IPS-18a (cell line): Measurements from ENCODE around the gene NANOS2.

ENCODE experiments used
- H3K27ac ChIP-seq: one replicate; pipeline ENCODE4 v1.5.1; 2013; ENCODE audit warnings: low read length
- H3K27me3 ChIP-seq: one replicate; pipeline ENCODE4 v1.6.1; 2013; ENCODE audit warnings: mild to moderate bottlenecking, low read length; ENCODE audit not compliant: control insufficient read depth, insufficient read depth
- H3K36me3 ChIP-seq: one replicate; pipeline ENCODE4 v1.6.1; 2013; ENCODE audit warnings: low read depth, low read length; ENCODE audit not compliant: control insufficient read depth
- H3K4me1 ChIP-seq: one replicate; pipeline ENCODE4 v1.6.1; 2013; ENCODE audit warnings: low read depth, low read length; ENCODE audit not compliant: control insufficient read depth
- H3K4me3 ChIP-seq: one replicate; pipeline ENCODE4 v1.5.1; 2013; ENCODE audit warnings: low read length
- H3K9ac ChIP-seq: one replicate; pipeline ENCODE4 v1.6.1; 2013; ENCODE audit warnings: mild to moderate bottlenecking, low read length, moderate library complexity
- H3K9me3 ChIP-seq: one replicate; pipeline ENCODE4 v1.6.1; 2013; ENCODE audit warnings: low read depth, low read length; ENCODE audit not compliant: control insufficient read depth

The NANOS2 gene

DNA sequence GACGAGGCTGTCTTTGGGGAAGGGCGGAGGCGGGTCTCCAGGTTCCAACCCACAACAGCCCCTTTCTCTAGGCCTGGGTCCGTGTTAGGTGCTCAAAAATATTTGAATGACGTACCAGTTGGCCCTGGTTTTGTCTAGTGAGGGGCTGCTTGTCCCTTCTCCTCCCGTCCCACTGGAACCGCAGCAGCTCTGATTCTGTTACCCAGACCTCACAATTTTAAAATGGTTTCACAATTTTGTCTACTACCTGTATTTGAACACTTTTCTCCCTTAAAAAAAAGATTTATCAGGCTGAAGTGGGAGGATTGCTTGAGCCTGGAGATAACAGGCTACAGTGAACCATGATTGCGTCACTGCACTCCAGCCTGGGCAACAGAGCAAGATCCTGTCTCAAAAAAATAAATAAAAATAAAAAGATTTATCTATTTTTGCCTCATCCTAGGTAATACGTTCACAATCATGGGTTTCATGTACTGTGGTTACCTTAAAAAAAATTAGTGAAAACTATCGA is 27.3 kb downstream of the NANOS2 start:
- Histone ChIP-seq H3K4me1 (peaks cover 5% of the 10 kb centered on the region), H3K9ac (peak overlapping the region; percentile 76), H3K27ac (peak overlapping the region; percentile 90), H3K4me3 (peak overlapping the region; percentile 85), H3K27me3 (no peaks in the 10 kb centered on the region), H3K36me3 (no peaks in the 10 kb centered on the region), H3K9me3 (no peaks in the 10 kb centered on the region)

- no peaks in the 10 kb centered on the region for H3K9me3 ChIP-seq
- H3K9ac ChIP-seq: peak overlapping the region; percentile 76
Measured at GRCh38 chr19:45886427-45887199, 28.0 kb downstream of the NANOS2 start.

GRCh38 chr19:45885556-45886426 is 28.8 kb downstream of the NANOS2 start, which contains the start of gene IRF2BP1:
TSS of gene IRF2BP1 (minus strand) at chr19:45886141. CDS start at chr19:45885774, 367 bp downstream.
- H3K27ac ChIP-seq: peak within 1 kb of the TSS; percentile 90

More at GRCh38 chr19:45886427-45887199, 28.0 kb downstream of the NANOS2 start:
- H3K36me3 ChIP-seq: no peaks in the 10 kb centered on the region
- peaks cover 12% of the 10 kb centered on the region for H3K4me1 ChIP-seq
- H3K27me3 ChIP-seq: no peaks in the 10 kb centered on the region
- H3K4me3 ChIP-seq: peak overlapping the region; percentile 85
- H3K27ac ChIP-seq: peak overlapping the region; percentile 90

GRCh38 chr19:45884682-45885555 is 29.7 kb downstream of the NANOS2 start:
- H3K36me3 ChIP-seq: no peaks in the 10 kb centered on the region
- H3K27ac ChIP-seq: no peak overlapping the region

More at GRCh38 chr19:45885556-45886426, 28.8 kb downstream of the NANOS2 start, which contains the start of gene IRF2BP1:
- no peaks in the 10 kb centered on the region for H3K36me3 ChIP-seq
- peak within 1 kb of the TSS; percentile 85 for H3K4me3 ChIP-seq
- H3K9me3 ChIP-seq: no peaks in the 10 kb centered on the region
- H3K4me1 ChIP-seq: peaks cover 17% of the 10 kb centered on the region
- H3K27me3 ChIP-seq: no peaks in the 10 kb centered on the region
- peak within 1 kb of the TSS; percentile 76 for H3K9ac ChIP-seq

DNA sequence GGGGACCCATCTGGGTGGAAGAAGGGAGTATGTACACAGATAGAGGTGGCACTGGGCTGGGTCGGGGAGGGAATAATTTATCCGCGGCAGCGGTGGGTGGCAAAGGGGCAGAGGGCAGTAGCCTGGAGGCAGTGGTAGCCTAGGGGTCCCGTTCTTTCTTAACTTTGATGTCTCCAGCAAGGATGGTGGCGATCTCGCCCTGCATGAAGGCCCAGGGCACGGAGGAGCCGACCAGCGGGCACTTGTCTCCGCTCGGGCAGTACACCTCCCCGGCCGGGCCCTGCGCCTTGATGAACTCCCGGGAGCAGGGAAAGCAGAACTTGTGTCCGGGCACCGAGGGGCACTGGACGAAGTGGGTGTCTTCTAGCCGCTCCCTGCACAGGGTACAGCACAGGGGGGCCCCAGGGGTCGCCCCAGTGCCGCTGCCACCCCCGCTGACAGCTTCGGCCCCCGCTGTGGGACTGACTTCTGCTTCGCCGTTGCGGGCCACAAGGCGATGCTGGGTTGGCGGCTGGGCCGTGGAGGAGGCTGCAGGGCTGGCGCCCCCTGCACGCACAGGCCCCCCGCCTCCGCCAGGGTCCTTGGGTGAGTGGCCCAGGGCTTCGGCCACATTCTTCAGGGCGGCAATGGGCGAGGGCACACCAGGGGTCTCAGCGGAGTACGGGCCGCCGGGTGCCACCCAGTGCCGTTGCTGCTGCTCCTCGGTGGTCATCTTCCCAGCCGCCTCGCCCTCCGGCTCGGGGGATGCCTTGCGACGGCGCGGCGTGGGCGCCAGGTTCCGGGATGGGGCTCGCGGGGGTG is 30.5 kb downstream of the NANOS2 start:
- Histone ChIP-seq H3K27ac (no peak overlapping the region), H3K9ac (no peak overlapping the region), H3K4me3 (no peak overlapping the region)

More at GRCh38 chr19:45884682-45885555, 29.7 kb downstream of the NANOS2 start:
- Histone ChIP-seq H3K4me1 (peaks cover 17% of the 10 kb centered on the region), H3K9me3 (no peaks in the 10 kb centered on the region), H3K27me3 (no peaks in the 10 kb centered on the region), H3K9ac (peak overlapping the region; percentile 50), H3K4me3 (peak overlapping the region; percentile 85)

GRCh38 chr19:45883586-45883880 is 31.0 kb downstream of the NANOS2 start:
- Histone ChIP-seq H3K27ac (no peak overlapping the region), H3K4me3 (no peak overlapping the region), H3K27me3 (no peaks in the 10 kb centered on the region), H3K9me3 (no peaks in the 10 kb centered on the region), H3K36me3 (no peaks in the 10 kb centered on the region), H3K9ac (no peak overlapping the region), H3K4me1 (peaks cover 17% of the 10 kb centered on the region)

More for the DNA sequence above, 30.5 kb downstream of the NANOS2 start:
- no peaks in the 10 kb centered on the region for H3K9me3 ChIP-seq
- no peaks in the 10 kb centered on the region for H3K27me3 ChIP-seq
- H3K4me1 ChIP-seq: peaks cover 17% of the 10 kb centered on the region
- no peaks in the 10 kb centered on the region for H3K36me3 ChIP-seq

DNA sequence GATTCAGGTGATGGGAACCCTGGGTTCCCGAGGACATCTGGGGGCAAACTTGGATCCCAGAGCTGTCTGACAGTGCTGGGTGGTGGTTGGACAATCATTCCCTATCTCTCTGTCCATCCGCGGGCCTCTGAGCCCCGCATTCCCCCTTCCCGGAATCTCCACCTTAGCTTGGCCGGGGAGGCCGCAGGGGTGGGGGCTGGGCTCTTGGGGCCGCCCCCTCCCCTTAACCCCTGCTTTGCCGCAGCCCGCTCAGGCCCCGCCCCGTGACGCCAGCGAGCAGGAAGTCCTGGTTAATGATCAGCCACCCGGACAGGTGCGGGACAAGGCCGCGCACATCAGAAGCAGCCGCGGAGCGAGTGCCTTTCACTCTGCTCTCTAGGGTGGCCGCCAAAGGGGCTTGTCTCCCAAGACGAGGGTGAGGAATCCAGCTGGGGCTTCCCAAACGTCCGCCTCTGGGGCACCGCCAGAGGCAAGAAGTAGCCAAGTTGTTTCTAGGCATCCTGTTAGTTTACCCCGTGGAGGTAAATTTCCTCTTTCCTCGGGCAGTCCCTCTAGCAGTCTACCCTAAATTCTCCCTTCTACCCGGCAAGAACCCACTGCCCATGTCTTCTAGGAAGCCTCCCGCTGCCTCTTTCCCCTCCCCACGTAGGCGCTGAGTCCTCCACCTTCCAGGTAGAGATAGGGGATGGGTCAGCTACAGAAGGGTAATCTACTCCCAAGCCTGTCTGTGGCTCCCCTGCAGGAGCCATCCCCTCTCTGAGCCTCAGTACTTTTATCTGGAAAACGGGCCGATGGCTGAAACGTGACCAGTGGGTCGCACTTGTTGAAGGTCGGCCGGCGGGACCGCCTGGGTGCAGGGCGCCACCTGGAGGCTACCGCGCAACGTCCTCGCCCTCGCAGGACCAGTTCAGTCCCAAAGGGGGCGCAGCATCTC is 31.7 kb downstream of the NANOS2 start:
- H3K36me3 ChIP-seq: no peaks in the 10 kb centered on the region
- peak overlapping the region; percentile 21 for H3K27ac ChIP-seq
- no peaks in the 10 kb centered on the region for H3K9me3 ChIP-seq
- peak overlapping the region; percentile 55 for H3K4me3 ChIP-seq
- H3K4me1 ChIP-seq: peaks cover 17% of the 10 kb centered on the region
- no peaks in the 10 kb centered on the region for H3K27me3 ChIP-seq
- peak overlapping the region; percentile 16 for H3K9ac ChIP-seq

DNA sequence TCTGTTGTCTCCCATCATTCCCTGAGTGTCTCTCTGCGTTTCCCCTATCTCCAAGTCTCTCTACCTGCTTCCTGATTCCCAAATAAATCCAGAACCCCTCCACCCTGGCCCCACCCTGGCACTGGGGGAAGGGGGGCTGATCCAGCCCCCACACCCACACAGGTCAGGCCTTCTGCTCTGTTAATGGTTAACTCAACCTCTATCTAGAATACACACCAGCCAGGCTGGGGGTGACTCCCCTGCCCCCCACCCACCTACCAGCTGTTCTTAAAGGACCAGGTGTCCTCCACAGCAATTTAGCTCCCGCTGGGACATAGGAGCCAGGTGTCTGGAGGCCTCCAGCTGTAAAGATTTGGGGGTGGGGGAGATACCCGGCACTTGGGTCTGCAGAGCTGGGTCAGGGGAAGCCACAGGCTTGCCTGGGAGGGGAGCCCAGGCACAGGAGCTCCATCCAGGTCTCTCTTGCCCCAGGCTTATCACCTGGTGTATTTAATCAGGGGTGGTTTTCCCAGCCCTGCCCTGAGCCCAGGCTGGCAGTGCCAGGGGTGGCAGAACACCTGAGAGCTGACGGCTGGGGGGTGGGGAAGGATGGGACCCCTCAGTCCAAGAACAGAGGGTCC is 32.6 kb downstream of the NANOS2 start:
- Histone ChIP-seq H3K4me1 (peaks cover 16% of the 10 kb centered on the region), H3K27me3 (no peaks in the 10 kb centered on the region), H3K36me3 (no peaks in the 10 kb centered on the region), H3K9me3 (no peaks in the 10 kb centered on the region), H3K27ac (no peak overlapping the region), H3K9ac (peak overlapping the region; percentile 16), H3K4me3 (peak overlapping the region; percentile 55)

GRCh38 chr19:45881082-45881908 is 33.3 kb downstream of the NANOS2 start:
- no peaks in the 10 kb centered on the region for H3K36me3 ChIP-seq
- no peaks in the 10 kb centered on the region for H3K27me3 ChIP-seq
- no peak overlapping the region for H3K27ac ChIP-seq
- no peaks in the 10 kb centered on the region for H3K9me3 ChIP-seq
- H3K4me3 ChIP-seq: peak overlapping the region; percentile 55
- peaks cover 17% of the 10 kb centered on the region for H3K4me1 ChIP-seq
- no peak overlapping the region for H3K9ac ChIP-seq
